ENCODE results near the gene AP3B1.
"Not testable (repeated sequence)": the region's sequence is repeated elsewhere in the genome, so short reads cannot be mapped to it uniquely, and the experiment has no call there.

AP3B1 gene

DNA sequence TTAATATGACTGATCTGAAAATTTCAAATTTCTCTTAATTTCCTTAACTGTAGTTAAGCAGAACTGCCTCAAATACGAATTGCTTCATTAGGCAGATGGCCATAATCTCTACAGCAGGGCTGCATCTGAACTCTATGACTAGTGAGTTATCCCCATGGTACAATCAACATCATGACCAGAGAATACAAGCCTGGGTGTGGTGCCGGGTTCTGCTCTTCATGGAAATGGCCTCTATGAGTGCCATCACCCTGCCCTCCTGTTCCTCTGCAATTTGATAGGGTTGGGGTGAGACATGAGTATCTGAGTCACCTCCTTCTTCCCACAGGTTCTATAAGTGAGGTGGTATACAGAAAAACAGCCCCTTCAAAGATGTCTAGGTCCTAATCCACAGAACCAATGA lies 235.9 kb downstream of the AP3B1 start:
- H3K4me2 ChIP-seq (ENCODE audit: low read length) = no peak overlapping the region
- TF ChIP-seq, protein P1, sequence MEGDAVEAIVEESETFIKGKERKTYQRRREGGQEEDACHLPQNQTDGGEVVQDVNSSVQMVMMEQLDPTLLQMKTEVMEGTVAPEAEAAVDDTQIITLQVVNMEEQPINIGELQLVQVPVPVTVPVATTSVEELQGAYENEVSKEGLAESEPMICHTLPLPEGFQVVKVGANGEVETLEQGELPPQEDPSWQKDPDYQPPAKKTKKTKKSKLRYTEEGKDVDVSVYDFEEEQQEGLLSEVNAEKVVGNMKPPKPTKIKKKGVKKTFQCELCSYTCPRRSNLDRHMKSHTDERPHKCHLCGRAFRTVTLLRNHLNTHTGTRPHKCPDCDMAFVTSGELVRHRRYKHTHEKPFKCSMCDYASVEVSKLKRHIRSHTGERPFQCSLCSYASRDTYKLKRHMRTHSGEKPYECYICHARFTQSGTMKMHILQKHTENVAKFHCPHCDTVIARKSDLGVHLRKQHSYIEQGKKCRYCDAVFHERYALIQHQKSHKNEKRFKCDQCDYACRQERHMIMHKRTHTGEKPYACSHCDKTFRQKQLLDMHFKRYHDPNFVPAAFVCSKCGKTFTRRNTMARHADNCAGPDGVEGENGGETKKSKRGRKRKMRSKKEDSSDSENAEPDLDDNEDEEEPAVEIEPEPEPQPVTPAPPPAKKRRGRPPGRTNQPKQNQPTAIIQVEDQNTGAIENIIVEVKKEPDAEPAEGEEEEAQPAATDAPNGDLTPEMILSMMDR (IDR thresholded peaks at IDR 0.05; ENCODE audit: low read depth, low read length) = no peak
- no peak for TF ChIP-seq EZH2phosphoT487 (IDR thresholded peaks at IDR 0.05; ENCODE audit: low read depth)
- no peaks in the 10 kb centered on the region for H4K20me1 ChIP-seq (ENCODE audit: insufficient read depth, low read length)
- H3K4me1 ChIP-seq (ENCODE audit: low read length) = no peaks in the 10 kb centered on the region
- H3K4me3 ChIP-seq (ENCODE audit: low read length) = no peak overlapping the region
- no peaks in the 10 kb centered on the region for H3K79me2 ChIP-seq (ENCODE audit: low read length)
- H3K9ac ChIP-seq (ENCODE audit: low read length) = no peak overlapping the region
- H3K36me3 ChIP-seq (replicated peaks; ENCODE audit: low read depth, low read length) = no peaks in the 10 kb centered on the region
- H3K27ac ChIP-seq (ENCODE audit: low read length) = no peak overlapping the region
- no peaks in the 10 kb centered on the region for H3K27me3 ChIP-seq (ENCODE audit: low read depth, low read length)
- H3K9me3 ChIP-seq (ENCODE audit: insufficient read depth, low read length) = no peaks in the 10 kb centered on the region
- H2AFZ ChIP-seq (ENCODE audit: low read depth, low read length) = no peak overlapping the region

DNA sequence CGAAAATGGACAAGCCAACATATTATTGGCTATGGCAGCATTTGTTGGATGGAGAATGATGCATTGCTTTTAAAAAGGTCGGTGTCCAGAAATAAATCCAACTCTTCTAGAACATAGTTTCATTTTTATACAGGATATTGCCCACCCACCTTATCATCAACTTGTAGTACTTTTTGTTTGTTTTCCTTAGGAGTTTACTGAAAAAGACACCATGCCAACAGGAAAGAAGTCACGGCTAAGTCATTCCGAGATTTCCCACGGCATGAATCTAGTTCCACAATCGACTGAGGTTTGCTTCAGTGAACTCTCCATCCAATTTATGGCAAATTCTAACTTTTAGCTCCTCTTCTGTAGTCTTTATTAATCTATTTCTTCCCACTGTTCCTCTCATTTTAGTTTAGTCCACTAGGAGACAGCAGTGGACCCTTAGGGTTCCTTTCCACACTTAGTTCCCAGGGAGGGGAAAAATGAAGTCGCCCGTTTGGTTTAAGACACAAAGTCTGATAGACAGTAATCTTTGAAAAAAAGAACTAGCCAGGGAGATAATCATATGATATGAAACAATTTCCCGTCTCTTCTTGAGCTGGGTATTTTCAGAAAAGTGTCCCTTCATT lies 237.5 kb downstream of the AP3B1 start:
- no peak overlapping the region for H3K4me3 ChIP-seq (ENCODE audit: low read length)
- no peak overlapping the region for H2AFZ ChIP-seq (ENCODE audit: low read depth, low read length)
- H3K27me3 ChIP-seq (ENCODE audit: low read depth, low read length) = no peaks in the 10 kb centered on the region
- H3K9ac ChIP-seq (ENCODE audit: low read length) = no peak overlapping the region
- no peaks in the 10 kb centered on the region for H3K36me3 ChIP-seq (replicated peaks; ENCODE audit: low read depth, low read length)
- H3K9me3 ChIP-seq (ENCODE audit: insufficient read depth, low read length) = no peaks in the 10 kb centered on the region
- no peaks in the 10 kb centered on the region for H3K79me2 ChIP-seq (ENCODE audit: low read length)
- H3K4me1 ChIP-seq (ENCODE audit: low read length) = no peaks in the 10 kb centered on the region
- H4K20me1 ChIP-seq (ENCODE audit: insufficient read depth, low read length) = no peaks in the 10 kb centered on the region
- H3K4me2 ChIP-seq (ENCODE audit: low read length) = no peak overlapping the region
- TF ChIP-seq EZH2phosphoT487 (IDR thresholded peaks at IDR 0.05; ENCODE audit: low read depth) = no peak
- TF ChIP-seq, protein P1 (IDR thresholded peaks at IDR 0.05; ENCODE audit: low read depth, low read length) = no peak
- no peak overlapping the region for H3K27ac ChIP-seq (ENCODE audit: low read length)

DNA sequence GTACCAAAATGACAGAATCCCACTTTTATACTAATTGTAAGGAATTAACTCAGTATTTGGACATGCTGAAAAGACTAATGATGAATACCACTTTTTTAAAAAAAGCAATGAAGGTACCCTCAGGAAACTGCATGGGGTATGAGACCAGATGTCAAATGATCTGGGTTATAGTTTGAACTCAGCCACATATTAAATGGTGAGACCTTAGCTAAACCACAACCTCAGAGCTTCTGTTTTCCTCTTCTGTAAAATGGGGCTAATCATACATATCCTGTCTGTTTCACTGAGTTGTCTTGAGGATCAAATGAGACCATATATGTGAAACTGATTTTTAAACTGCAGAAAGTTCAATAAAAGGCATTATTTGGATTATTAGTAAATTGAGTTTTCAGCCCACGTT lies 238.4 kb downstream of the AP3B1 start:
- Histone ChIP-seq H3K4me3 (ENCODE audit: low read length) (no peak overlapping the region), H3K9ac (ENCODE audit: low read length) (no peak overlapping the region), H3K4me1 (ENCODE audit: low read length) (no peaks in the 10 kb centered on the region), H3K4me2 (ENCODE audit: low read length) (no peak overlapping the region), H3K27me3 (ENCODE audit: low read depth, low read length) (no peaks in the 10 kb centered on the region), H2AFZ (ENCODE audit: low read depth, low read length) (no peak overlapping the region), H3K36me3 (replicated peaks; ENCODE audit: low read depth, low read length) (no peaks in the 10 kb centered on the region), H4K20me1 (ENCODE audit: insufficient read depth, low read length) (no peaks in the 10 kb centered on the region), H3K79me2 (ENCODE audit: low read length) (no peaks in the 10 kb centered on the region), H3K27ac (ENCODE audit: low read length) (no peak overlapping the region), H3K9me3 (ENCODE audit: insufficient read depth, low read length) (no peaks in the 10 kb centered on the region)
- TF ChIP-seq, protein P1 (IDR thresholded peaks at IDR 0.05; ENCODE audit: low read depth, low read length) = no peak
- no peak for TF ChIP-seq EZH2phosphoT487 (IDR thresholded peaks at IDR 0.05; ENCODE audit: low read depth)

DNA sequence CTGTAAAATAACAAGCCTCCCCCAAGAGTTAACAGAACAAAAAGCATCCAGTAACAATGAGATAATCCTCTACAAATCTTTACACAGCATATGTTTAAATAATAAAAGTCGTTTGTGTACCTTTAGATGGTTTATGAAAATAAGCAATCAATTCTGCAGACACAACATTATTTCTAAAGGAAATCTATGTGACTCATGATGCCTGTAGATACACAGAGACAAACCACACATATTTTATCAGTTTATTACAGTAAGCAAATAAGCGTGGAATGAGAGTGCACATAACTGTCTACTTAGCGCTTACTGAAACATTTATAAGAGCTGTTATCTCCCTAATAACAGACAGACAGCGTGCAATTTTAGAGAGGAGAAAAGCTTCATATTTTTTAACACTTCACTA lies 243.6 kb downstream of the AP3B1 start:
- Histone ChIP-seq H3K4me3 (ENCODE audit: low read length) (no peak overlapping the region), H3K27me3 (ENCODE audit: low read depth, low read length) (no peaks in the 10 kb centered on the region)

DNA sequence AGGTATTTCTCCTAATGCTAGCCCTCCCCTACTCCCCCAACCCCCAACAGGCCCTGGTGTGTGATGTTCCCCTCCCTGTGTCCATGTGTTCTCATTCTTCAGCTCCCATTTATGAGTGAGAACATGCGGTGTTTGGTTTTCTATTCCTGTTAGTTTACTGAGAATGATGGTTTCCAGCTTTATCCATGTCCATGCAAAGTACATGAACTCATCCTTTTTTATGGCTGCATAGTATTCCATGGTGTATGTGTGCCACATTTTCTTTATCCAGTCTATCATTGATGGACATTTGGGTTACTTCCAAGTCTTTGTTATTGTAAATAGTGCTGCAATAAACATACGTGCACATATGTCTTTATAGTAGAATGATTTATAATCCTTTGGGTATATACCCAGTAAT lies 247.7 kb downstream of the AP3B1 start:
- H3K27me3 ChIP-seq (ENCODE audit: low read depth, low read length) = not testable (repeated sequence)

More for the DNA sequence above, 243.6 kb downstream of the AP3B1 start:
- Histone ChIP-seq H3K79me2 (ENCODE audit: low read length) (no peaks in the 10 kb centered on the region), H3K4me1 (ENCODE audit: low read length) (no peaks in the 10 kb centered on the region), H3K27ac (ENCODE audit: low read length) (no peak overlapping the region), H3K9ac (ENCODE audit: low read length) (no peak overlapping the region), H3K4me2 (ENCODE audit: low read length) (no peak overlapping the region), H3K9me3 (ENCODE audit: insufficient read depth, low read length) (no peaks in the 10 kb centered on the region), H3K36me3 (replicated peaks; ENCODE audit: low read depth, low read length) (no peaks in the 10 kb centered on the region), H2AFZ (ENCODE audit: low read depth, low read length) (no peak overlapping the region), H4K20me1 (ENCODE audit: insufficient read depth, low read length) (no peaks in the 10 kb centered on the region)
- TF ChIP-seq EZH2phosphoT487 (IDR thresholded peaks at IDR 0.05; ENCODE audit: low read depth) = no peak
- TF ChIP-seq, protein P1 (IDR thresholded peaks at IDR 0.05; ENCODE audit: low read depth, low read length) = no peak

More for the DNA sequence above, 247.7 kb downstream of the AP3B1 start:
- H3K4me3 ChIP-seq (ENCODE audit: low read length); H3K79me2 ChIP-seq (ENCODE audit: low read length); H3K36me3 ChIP-seq (replicated peaks; ENCODE audit: low read depth, low read length); H3K27ac ChIP-seq (ENCODE audit: low read length); H3K9me3 ChIP-seq (ENCODE audit: insufficient read depth, low read length); H3K9ac ChIP-seq (ENCODE audit: low read length); H2AFZ ChIP-seq (ENCODE audit: low read depth, low read length); H3K4me1 ChIP-seq (ENCODE audit: low read length); H3K4me2 ChIP-seq (ENCODE audit: low read length); H4K20me1 ChIP-seq (ENCODE audit: insufficient read depth, low read length): not testable (repeated sequence)

Measured in OCI-LY3 (cell line).